Activated T-helper 1 cell treated with anti-CD3 and anti-CD28 coated beads, Interleukin-12 subunit alpha, Interleukin-12 subunit beta, Interleukin-2, Interleukin-4 antibody, amounts not matched to agents 30 ng/mL and 10 ng/mL and 1 ng/mL, durations not matched to agents 14 hours and 24 hours and 36 hours (primary cell): ENCODE data around the gene CHRNB2. TPM values are rescaled to one million over a fixed set of nuclear protein-coding genes. Genes with fewer than 3 reads are reported as not detected.
A peak's percentile ranks its signal among the peaks of the same experiment; 100 is the strongest.

Experiments used
- DNase-seq: peaks from one replicate; pipeline ENCODE4 v3.0.0; 2021; ENCODE audit warnings: low spot score
- H3K27ac Mint-ChIP-seq: one replicate; pipeline ENCODE4 v1.8.0; 2021; ENCODE audit warnings: mild to moderate bottlenecking, mixed read lengths
- H3K27me3 Mint-ChIP-seq: one replicate; pipeline ENCODE4 v1.8.0; 2022; ENCODE audit warnings: mild to moderate bottlenecking, moderate library complexity, mixed read lengths; ENCODE audit not compliant: insufficient read depth
- H3K36me3 Mint-ChIP-seq: one replicate; pipeline ENCODE4 v1.8.0; 2021; ENCODE audit warnings: low read depth, mixed read lengths
- H3K4me1 Mint-ChIP-seq: one replicate; pipeline ENCODE4 v1.8.0; 2021; ENCODE audit warnings: low read depth, mixed read lengths
- H3K4me3 Mint-ChIP-seq: one replicate; pipeline ENCODE4 v1.8.0; 2021; ENCODE audit warnings: mild to moderate bottlenecking, moderate library complexity, mixed read lengths
- H3K9me3 Mint-ChIP-seq: one replicate; pipeline ENCODE4 v1.8.0; 2021; ENCODE audit warnings: mixed read lengths
- intact Hi-C: fragments of 100-400 bp; cut with micrococcal nuclease; formaldehyde crosslinking; loops from one replicate; pipeline ENCODE4 v1.15.1; 2024
- total RNA-seq: library from RNA; stranded (reverse); gene quantifications from 2 replicates; pipeline ENCODE4 v1.2.3, GENCODE V29; 2022

Gene CHRNB2
- total RNA-seq, 1 donor from 2014 or later, result not detected

DNA sequence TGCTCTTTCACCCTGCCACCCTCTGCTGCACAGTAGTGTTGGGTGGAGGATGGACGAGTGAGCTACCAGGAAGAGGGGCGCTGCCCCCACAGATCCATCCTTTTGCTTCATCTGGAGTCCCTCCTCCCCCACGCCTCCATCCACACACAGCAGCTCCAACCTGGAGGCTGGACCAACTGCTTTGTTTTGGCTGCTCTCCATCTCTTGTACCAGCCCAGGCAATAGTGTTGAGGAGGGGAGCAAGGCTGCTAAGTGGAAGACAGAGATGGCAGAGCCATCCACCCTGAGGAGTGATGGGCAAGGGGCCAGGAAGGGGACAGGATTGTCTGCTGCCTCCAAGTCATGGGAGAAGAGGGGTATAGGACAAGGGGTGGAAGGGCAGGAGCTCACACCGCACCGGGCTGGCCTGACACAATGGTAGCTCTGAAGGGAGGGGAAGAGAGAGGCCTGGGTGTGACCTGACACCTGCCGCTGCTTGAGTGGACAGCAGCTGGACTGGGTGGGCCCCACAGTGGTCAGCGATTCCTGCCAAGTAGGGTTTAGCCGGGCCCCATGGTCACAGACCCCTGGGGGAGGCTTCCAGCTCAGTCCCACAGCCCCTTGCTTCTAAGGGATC, 8.5 kb downstream of the CHRNB2 start:
- Mint-ChIP-seq H3K27ac (peak overlapping the region; percentile 47), H3K9me3 (no peaks in the 10 kb centered on the region), H3K4me3 (no peak overlapping the region), H3K27me3 (no peaks in the 10 kb centered on the region), H3K4me1 (no peaks in the 10 kb centered on the region), H3K36me3 (peaks cover 20% of the 10 kb centered on the region)
- DNase-seq, result no peak
- intact Hi-C loops, result no loop called here

DNA sequence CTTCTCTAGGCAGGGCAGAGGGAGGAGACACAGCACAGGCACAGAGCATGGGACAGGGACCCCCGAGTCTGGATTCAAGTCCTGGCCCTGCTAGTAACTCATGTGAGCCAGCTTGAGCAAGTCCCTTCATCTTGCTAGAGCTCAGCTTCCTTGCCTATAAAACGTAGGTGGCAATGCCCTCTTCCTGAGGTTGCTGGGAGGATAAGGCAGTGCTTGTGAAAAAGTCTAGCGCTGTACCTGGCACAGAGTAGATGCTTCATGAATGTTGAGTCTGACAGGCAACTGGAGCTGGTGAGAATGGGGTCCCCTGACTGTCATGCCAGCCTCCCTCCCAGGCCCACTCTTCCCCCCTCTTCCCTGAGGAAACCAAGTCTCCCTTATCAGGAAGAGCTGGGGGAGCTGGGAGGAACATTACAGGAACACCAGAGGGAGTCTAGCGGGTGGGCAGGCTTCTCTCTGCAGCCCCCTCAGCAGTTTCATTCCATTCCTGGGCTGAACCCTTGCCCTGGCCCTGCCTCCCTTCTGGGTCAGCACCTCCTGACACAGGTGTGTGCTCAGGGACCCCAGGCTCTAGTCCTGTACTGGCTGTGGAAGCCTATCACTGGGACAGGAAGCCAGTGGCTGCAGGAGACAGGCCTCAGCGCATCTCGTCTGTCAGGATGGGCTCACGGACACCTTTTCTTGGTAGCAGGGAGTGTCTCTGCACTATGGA, 9.9 kb downstream of the CHRNB2 start:
- Mint-ChIP-seq H3K27me3 (no peaks in the 10 kb centered on the region), H3K4me3 (no peak overlapping the region), H3K36me3 (peaks cover 25% of the 10 kb centered on the region), H3K9me3 (no peaks in the 10 kb centered on the region), H3K27ac (no peak overlapping the region), H3K4me1 (no peaks in the 10 kb centered on the region)
- DNase-seq, result no peak
- intact Hi-C loops, result no loop called here

DNA sequence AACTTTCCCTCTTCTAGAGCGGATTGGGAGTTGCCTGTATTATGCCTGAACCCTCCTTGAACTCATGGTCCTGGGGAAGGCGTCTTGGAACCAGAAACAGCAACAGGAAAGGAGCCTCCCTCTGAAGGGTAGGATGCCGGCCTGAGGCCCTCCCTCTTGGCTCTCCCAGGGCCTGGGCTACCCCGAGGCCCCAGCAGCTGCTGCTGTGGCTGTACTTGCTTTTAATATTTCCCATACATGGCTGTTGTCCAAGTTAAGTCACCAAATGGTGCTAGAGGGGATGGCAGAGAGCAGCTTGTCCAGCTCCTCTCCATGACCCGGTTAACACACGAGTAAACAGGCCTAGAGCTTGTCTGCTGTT, 10.5 kb downstream of the CHRNB2 start:
- no peaks in the 10 kb centered on the region for H3K4me1 Mint-ChIP-seq
- peaks cover 25% of the 10 kb centered on the region for H3K36me3 Mint-ChIP-seq
- no peaks in the 10 kb centered on the region for H3K9me3 Mint-ChIP-seq
- DNase-seq, result no peak
- intact Hi-C loops, result no loop called here
- no peak overlapping the region for H3K27ac Mint-ChIP-seq
- H3K4me3 Mint-ChIP-seq, result no peak overlapping the region
- no peaks in the 10 kb centered on the region for H3K27me3 Mint-ChIP-seq

DNA sequence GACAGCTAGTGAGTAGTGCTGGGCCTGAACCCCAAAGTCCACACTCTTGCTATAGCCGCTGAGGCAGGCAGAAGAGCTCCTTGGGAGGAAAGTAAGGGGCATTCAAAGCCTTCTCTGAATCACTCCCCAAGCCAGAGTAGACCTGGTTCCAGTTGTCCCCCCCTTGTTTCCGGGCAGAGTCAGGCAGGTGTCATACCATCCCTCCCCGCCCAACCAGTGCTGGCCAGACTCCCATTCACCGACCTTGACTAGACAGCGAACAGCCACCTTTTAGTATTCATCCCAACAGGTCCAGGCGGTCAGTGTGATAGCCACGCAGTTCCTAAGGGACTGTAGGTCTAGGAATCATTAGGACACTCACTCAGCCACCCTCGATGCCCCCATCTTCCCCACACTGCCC, 11.8 kb downstream of the CHRNB2 start:
- H3K27ac Mint-ChIP-seq, result peak overlapping the region; percentile 43
- H3K36me3 Mint-ChIP-seq, result peaks cover 36% of the 10 kb centered on the region
- H3K9me3 Mint-ChIP-seq, result no peaks in the 10 kb centered on the region
- no peak overlapping the region for H3K4me3 Mint-ChIP-seq
- no peak for DNase-seq
- no peaks in the 10 kb centered on the region for H3K4me1 Mint-ChIP-seq
- H3K27me3 Mint-ChIP-seq, result no peaks in the 10 kb centered on the region
- intact Hi-C loops, result no loop called here

DNA sequence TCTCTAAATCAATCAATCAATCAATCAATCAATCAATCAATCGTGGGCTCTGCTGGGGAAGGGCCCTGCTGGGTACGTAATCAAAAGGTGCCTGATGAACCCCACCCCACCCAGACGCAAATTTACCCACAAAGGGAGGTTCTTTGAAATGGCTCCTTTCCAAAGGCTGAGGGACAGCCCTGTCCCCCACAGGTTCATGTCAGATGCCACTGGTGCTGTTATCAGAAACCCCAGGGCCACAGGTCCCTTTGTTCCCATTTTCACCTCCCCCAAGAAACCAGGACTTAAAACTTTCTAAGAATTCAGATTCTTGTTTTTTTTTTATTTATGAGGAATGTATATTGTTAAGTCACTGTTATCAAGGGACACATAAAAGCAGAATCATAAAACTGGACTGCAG, 14.2 kb downstream of the CHRNB2 start:
- H3K9me3 Mint-ChIP-seq, result no peaks in the 10 kb centered on the region
- H3K36me3 Mint-ChIP-seq, result peaks cover 55% of the 10 kb centered on the region
- H3K4me1 Mint-ChIP-seq, result no peaks in the 10 kb centered on the region
- H3K27me3 Mint-ChIP-seq, result no peaks in the 10 kb centered on the region
- intact Hi-C loops, result no loop called here
- no peak overlapping the region for H3K4me3 Mint-ChIP-seq
- DNase-seq, result no peak
- no peak overlapping the region for H3K27ac Mint-ChIP-seq

DNA sequence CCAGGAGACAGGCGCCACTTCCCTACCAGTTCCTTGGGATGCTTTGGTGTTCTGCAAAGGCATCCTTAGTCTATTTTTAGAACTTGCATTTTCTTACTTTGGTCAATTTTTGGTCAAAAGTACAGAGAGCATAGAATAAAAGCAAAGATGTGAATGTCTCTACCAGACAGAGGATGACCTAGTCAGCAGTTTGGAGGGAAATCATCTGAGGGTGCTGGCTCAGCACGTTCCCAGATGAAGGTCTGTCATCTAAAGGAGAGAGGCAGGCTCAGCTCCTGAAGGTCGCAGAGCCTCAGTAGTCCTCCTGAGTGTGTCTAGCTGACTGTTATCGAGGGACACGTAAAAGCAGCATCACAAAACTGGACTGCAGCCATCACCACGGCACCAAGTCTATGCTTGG, 15.3 kb downstream of the CHRNB2 start:
- Mint-ChIP-seq H3K4me3 (no peak overlapping the region), H3K27ac (no peak overlapping the region), H3K36me3 (peaks cover 63% of the 10 kb centered on the region), H3K9me3 (no peaks in the 10 kb centered on the region), H3K27me3 (no peaks in the 10 kb centered on the region), H3K4me1 (no peaks in the 10 kb centered on the region)
- intact Hi-C loops, result no loop called here
- no peak for DNase-seq

DNA sequence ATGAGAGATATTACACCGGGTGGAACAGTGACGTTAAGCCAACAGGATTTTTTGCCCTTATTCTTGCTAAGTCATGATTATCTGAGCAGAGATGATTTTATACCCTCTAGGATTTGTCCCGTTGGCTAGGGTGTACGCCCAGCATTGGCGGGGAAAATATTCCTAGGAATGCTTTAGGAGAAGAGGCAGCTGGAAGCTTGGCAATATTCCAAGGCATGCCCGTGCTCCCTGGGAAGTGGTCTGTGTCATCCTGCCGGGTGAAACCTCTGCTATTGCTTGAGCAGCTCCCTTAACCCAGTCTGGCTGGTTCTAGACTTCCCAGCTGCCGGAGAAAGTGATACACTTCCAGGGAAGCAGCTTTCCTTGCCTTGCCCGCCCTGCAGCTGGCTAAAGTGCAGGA, 16.2 kb downstream of the CHRNB2 start:
- H3K27me3 Mint-ChIP-seq, result no peaks in the 10 kb centered on the region
- no peak overlapping the region for H3K27ac Mint-ChIP-seq
- H3K36me3 Mint-ChIP-seq, result peaks cover 67% of the 10 kb centered on the region
- intact Hi-C loops, result no loop called here
- H3K9me3 Mint-ChIP-seq, result no peaks in the 10 kb centered on the region
- DNase-seq, result no peak
- peaks cover 3% of the 10 kb centered on the region for H3K4me1 Mint-ChIP-seq
- H3K4me3 Mint-ChIP-seq, result no peak overlapping the region

DNA sequence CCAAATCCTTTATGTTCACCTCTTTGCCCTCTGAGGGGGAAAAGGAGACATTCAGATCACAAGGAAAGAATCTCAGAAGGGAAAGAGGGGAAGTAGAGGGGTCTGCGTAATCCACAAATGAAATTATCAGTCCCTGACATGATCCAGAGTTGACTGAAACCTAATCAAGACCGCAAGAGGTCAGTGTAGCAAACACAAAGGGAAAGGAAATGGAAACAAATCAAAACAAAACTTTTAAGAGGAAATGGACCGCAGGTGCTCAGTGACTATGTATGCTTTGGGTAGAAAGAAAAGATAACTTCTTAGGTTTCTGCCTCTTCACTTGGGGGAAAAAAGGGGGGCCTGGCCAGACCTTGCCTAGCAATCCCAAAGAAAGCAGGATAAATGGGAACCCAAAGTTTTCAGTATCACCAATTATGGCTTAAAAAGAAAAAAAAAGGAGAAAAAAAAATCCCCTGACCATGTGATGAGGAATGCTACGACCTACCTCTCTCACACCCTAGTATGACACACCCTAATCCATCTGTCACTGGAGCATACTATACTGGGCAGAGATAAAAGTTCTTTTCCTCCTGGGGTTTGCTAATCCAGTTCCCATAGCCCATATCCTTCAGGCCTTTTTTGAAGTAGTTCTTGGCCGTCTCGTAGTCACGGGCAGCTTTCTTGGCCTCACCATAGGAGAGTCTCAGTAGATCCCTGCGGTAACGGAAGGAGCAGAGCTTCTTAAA, 16.9 kb downstream of the CHRNB2 start:
- Mint-ChIP-seq H3K4me1 (peaks cover 6% of the 10 kb centered on the region), H3K4me3 (no peak overlapping the region), H3K9me3 (no peaks in the 10 kb centered on the region), H3K36me3 (peaks cover 70% of the 10 kb centered on the region), H3K27ac (no peak overlapping the region), H3K27me3 (no peaks in the 10 kb centered on the region)
- no peak for DNase-seq
- intact Hi-C loops, result no loop called here

DNA sequence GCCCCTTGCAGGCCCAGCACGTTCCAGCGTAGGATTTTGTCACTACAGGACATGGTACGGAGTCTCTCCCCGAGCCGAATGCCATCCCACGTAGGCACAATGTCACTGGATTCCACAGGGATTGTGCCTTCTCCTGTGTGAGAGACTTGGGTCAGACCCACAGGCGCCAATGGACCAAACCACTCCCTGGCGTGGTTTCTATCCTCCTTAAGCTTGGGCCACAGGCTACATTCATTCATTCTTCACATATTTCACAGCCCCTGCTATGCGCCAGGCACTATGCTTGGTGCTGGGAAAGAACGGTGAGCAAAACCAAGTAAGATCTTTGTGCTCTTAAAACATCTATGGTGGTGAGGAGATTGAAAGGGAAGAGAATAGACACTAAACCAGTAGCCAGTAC, 18.7 kb downstream of the CHRNB2 start:
- H3K4me1 Mint-ChIP-seq, result peaks cover 14% of the 10 kb centered on the region
- no peak for DNase-seq
- H3K27me3 Mint-ChIP-seq, result no peaks in the 10 kb centered on the region
- intact Hi-C loops, result no loop called here
- no peak overlapping the region for H3K4me3 Mint-ChIP-seq
- no peak overlapping the region for H3K27ac Mint-ChIP-seq
- no peaks in the 10 kb centered on the region for H3K9me3 Mint-ChIP-seq
- peaks cover 78% of the 10 kb centered on the region for H3K36me3 Mint-ChIP-seq

DNA sequence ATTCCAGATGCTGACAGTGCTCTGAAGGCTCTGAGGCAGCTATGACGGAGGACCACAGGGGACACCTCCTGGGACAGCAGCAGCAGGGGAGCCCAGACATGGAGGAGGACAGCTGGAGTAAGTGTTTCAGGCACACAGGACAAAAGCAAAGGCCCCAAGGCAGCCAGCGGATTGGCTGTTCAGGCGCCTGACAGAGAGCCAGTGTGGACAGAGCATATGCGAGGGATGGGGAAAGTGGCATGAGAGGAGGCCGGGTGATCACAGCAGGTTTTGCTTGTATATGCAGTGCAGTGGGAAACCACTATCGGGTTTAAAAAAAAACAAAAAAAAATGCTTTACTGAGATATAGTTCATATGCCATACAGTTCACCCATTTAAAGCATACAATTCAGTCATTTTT, 19.1 kb downstream of the CHRNB2 start:
- Mint-ChIP-seq H3K27me3 (no peaks in the 10 kb centered on the region), H3K27ac (no peak overlapping the region), H3K36me3 (peaks cover 80% of the 10 kb centered on the region), H3K4me3 (no peak overlapping the region), H3K4me1 (peaks cover 14% of the 10 kb centered on the region), H3K9me3 (no peaks in the 10 kb centered on the region)
- intact Hi-C loops, result no loop called here
- DNase-seq, result no peak

DNA sequence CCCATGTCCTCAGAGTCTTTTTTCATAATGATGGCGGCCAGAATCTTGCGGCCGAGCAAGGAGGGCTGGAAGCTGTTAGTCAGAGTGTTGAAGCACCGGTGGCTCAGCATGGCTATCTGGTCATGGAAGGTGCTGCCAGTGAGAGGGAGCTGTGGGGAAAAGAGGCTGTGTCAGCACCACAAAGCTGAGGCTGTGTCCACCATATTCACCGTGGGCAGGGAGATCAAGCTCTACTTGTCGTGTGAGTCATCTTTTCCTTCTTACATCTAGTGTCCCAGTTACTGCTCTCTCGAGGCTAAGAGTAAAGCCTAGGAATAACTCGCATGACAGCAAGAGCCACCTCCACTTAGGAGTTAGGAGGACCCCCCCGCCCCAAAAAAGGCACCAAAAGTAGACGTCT, 22.2 kb downstream of the CHRNB2 start:
- no peak overlapping the region for H3K4me3 Mint-ChIP-seq
- peaks cover 81% of the 10 kb centered on the region for H3K36me3 Mint-ChIP-seq
- DNase-seq, result no peak
- H3K4me1 Mint-ChIP-seq, result peaks cover 25% of the 10 kb centered on the region
- intact Hi-C loops, result no loop called here
- no peaks in the 10 kb centered on the region for H3K9me3 Mint-ChIP-seq
- H3K27ac Mint-ChIP-seq, result peak overlapping the region; percentile 71
- no peaks in the 10 kb centered on the region for H3K27me3 Mint-ChIP-seq

DNA sequence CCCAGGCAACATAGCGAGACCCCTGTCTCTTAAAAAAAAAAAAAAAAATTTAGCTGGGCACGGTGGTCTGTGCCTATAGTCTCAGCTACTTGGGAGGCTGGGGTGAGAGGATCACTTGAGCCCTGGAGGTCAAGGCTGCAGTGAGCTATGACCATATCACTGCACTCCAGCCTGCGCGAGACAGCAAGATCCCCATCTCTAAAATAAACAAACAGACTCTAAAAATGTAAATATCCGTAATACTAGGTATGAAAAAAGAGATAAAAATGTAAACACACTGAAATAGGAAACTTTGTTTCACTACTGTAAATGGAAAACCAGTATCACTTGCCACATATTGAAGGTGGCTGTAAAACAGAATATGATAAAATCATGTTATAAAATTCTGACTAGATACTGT, 23.2 kb downstream of the CHRNB2 start:
- no peak for DNase-seq
- Mint-ChIP-seq H3K27me3 (no peaks in the 10 kb centered on the region), H3K4me1 (peaks cover 25% of the 10 kb centered on the region), H3K4me3 (no peak overlapping the region), H3K9me3 (no peaks in the 10 kb centered on the region), H3K36me3 (peaks cover 77% of the 10 kb centered on the region), H3K27ac (no peak overlapping the region)
- intact Hi-C loops, result no loop called here

DNA sequence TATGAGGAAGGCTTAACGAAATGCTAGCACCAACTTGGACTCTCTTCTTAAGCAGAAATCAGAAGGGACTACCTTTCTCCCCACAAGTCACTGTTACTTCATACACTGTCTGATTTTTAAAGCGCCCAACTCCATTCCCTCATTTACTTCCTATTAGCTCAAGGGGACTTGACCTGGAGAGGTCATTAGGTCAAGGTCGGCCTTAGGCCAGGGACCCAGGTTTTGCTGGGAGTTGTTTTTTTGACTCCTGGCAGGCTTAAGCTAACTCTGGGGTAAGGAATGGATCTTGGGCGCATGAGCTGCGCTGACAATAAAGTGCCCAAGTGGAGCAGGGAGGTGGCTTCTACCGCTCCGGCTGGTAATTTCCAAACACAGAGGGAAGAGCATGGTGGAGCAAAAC, 23.6 kb downstream of the CHRNB2 start:
- no peaks in the 10 kb centered on the region for H3K27me3 Mint-ChIP-seq
- peaks cover 25% of the 10 kb centered on the region for H3K4me1 Mint-ChIP-seq
- intact Hi-C loops, result no loop called here
- H3K9me3 Mint-ChIP-seq, result no peaks in the 10 kb centered on the region
- H3K27ac Mint-ChIP-seq, result peak overlapping the region; percentile 34
- no peak for DNase-seq
- H3K4me3 Mint-ChIP-seq, result no peak overlapping the region
- peaks cover 74% of the 10 kb centered on the region for H3K36me3 Mint-ChIP-seq
